SK-N-SH treated with all-trans-retinoic acid at 6 μM for 48 hours (cell line): Measurements from ENCODE around the gene SNX32.

Experiments used
- ATAC-seq: fragments of 200-7000 bp; cut with Tn5 transposase; 3 replicates; pipeline ENCODE4 v1.9.1; 2020; ENCODE audit warnings: mild to moderate bottlenecking, moderate library complexity
- ARNTL ChIP-seq: fragments of 450-650 bp; formaldehyde crosslinking; IDR thresholded peaks from 2 replicates; pipeline ENCODE4 v1.5.0; 2020; ENCODE audit warnings: low read depth, mild to moderate bottlenecking, moderate library complexity, borderline replicate concordance
- BACH2 ChIP-seq: fragments of 250-450 bp; sonication (Bioruptor Pico); IDR thresholded peaks from 2 replicates; pipeline ENCODE4 v1.9.0; 2021; ENCODE audit warnings: mild to moderate bottlenecking, borderline replicate concordance
- ISL1 ChIP-seq: fragments of 250-450 bp; sonication (Bioruptor Pico); IDR thresholded peaks from 2 replicates; pipeline ENCODE4 v2.1.2; 2022; ENCODE audit warnings: mild to moderate bottlenecking, moderate library complexity
- OSR1 ChIP-seq: fragments of 250-450 bp; sonication (Bioruptor Pico); IDR thresholded peaks from 2 replicates; pipeline ENCODE4 v1.8.0; 2022; ENCODE audit warnings: moderate library complexity, mild to moderate bottlenecking, inconsistent platforms
- PPARA ChIP-seq: fragments of 250-450 bp; sonication (Bioruptor Pico); IDR thresholded peaks from 2 replicates; pipeline ENCODE4 v1.5.0; 2020; ENCODE audit warnings: mild to moderate bottlenecking, borderline replicate concordance
- RARB ChIP-seq: fragments of 250-450 bp; sonication (Bioruptor Pico); IDR thresholded peaks from 2 replicates; pipeline ENCODE4 v1.8.0; 2021; ENCODE audit warnings: mild to moderate bottlenecking, moderate library complexity
- SNAI2 ChIP-seq: fragments of 250-450 bp; sonication (Bioruptor Pico); IDR thresholded peaks from 2 replicates; pipeline ENCODE4 v1.5.0; 2020; ENCODE audit warnings: mild to moderate bottlenecking, moderate library complexity
- TCF4 ChIP-seq: fragments of 250-450 bp; sonication (Bioruptor Pico); IDR thresholded peaks from 2 replicates; pipeline ENCODE4 v1.8.0; 2021; ENCODE audit warnings: mild to moderate bottlenecking, moderate library complexity, borderline replicate concordance
- TOX ChIP-seq: fragments of 250-450 bp; sonication (Bioruptor Pico); IDR thresholded peaks from 2 replicates; pipeline ENCODE4 v1.8.0; 2021; ENCODE audit warnings: mild to moderate bottlenecking, moderate library complexity, borderline replicate concordance
- ZC3H10 ChIP-seq: fragments of 250-450 bp; sonication (Bioruptor Pico); IDR thresholded peaks from 2 replicates; pipeline ENCODE4 v1.5.1; 2021; ENCODE audit warnings: mild to moderate bottlenecking, moderate library complexity
- ZFP3 ChIP-seq: fragments of 250-450 bp; sonication (Bioruptor Pico); IDR thresholded peaks from 2 replicates; pipeline ENCODE4 v1.5.0; 2020; ENCODE audit warnings: mild to moderate bottlenecking, moderate library complexity
- ZFP30 ChIP-seq: fragments of 450-650 bp; formaldehyde crosslinking; IDR thresholded peaks from 2 replicates; pipeline ENCODE4 v1.5.0; 2022; ENCODE audit warnings: mild to moderate bottlenecking, moderate library complexity
- ZNF565 ChIP-seq: fragments of 450-650 bp; formaldehyde crosslinking; conservative IDR thresholded peaks from 2 replicates; pipeline ENCODE4 v1.5.0; 2020; ENCODE audit warnings: low read depth, mild to moderate bottlenecking, moderate library complexity
- ZNF70 ChIP-seq: fragments of 450-650 bp; formaldehyde crosslinking; IDR thresholded peaks from 2 replicates; pipeline ENCODE4 v1.5.0; 2020; ENCODE audit warnings: mild to moderate bottlenecking, moderate library complexity
- ZNF8 ChIP-seq: fragments of 450-650 bp; formaldehyde crosslinking; IDR thresholded peaks from 2 replicates; pipeline ENCODE4 v1.5.0; 2020; ENCODE audit warnings: mild to moderate bottlenecking, moderate library complexity
- TF ChIP-seq, protein P1 (sequence below): fragments of 250-450 bp; sonication (Bioruptor Pico); IDR thresholded peaks from 2 replicates; pipeline ENCODE4 v1.8.0; 2020; ENCODE audit warnings: mild to moderate bottlenecking, moderate library complexity, borderline replicate concordance
- TF ChIP-seq, protein P2 (sequence below): fragments of 250-450 bp; sonication (Bioruptor Pico); IDR thresholded peaks from 2 replicates; pipeline ENCODE4 v1.5.1; 2021; ENCODE audit warnings: mild to moderate bottlenecking, moderate library complexity
- TF ChIP-seq, protein P3 (sequence below): fragments of 250-450 bp; sonication (Bioruptor Pico); IDR thresholded peaks from 2 replicates; pipeline ENCODE4 v1.5.1; 2020; ENCODE audit warnings: low read depth, mild to moderate bottlenecking, moderate library complexity
- TF ChIP-seq, protein P4 (sequence below): fragments of 250-450 bp; sonication (Bioruptor Pico); IDR thresholded peaks from 2 replicates; pipeline ENCODE4 v1.5.0; 2020; ENCODE audit warnings: mild to moderate bottlenecking, moderate library complexity
- TF ChIP-seq, protein P5 (sequence below): fragments of 250-450 bp; sonication (Bioruptor Pico); IDR thresholded peaks from 2 replicates; pipeline ENCODE4 v1.8.0; 2021; ENCODE audit warnings: low read depth, mild to moderate bottlenecking, moderate library complexity, borderline replicate concordance

Gene SNX32

DNA sequence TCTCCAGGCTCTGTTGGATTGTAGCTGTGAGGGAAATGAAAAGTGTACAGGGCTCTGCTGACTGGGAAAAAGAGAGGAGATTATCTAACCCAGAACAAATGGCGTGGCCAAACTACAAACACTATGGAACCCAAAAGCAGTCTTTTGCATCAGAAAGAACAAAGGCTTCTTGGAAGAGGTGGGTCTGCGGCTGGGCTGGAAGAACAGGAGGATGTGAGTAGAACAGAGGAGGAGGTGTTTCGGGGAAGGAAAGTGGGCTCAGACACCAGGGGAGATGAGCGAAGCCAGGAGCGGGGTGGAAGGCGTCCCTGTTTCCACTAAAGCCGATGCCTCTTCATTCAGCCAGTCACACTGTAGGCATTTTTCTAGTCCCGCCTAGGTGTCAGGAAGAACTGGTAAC is 34.9 kb upstream of the SNX32 start:
- no peak for ATAC-seq
- TF ChIP-seq ZNF70 (CRISPR knock-in tag) = no peak
- TF ChIP-seq, protein P1, sequence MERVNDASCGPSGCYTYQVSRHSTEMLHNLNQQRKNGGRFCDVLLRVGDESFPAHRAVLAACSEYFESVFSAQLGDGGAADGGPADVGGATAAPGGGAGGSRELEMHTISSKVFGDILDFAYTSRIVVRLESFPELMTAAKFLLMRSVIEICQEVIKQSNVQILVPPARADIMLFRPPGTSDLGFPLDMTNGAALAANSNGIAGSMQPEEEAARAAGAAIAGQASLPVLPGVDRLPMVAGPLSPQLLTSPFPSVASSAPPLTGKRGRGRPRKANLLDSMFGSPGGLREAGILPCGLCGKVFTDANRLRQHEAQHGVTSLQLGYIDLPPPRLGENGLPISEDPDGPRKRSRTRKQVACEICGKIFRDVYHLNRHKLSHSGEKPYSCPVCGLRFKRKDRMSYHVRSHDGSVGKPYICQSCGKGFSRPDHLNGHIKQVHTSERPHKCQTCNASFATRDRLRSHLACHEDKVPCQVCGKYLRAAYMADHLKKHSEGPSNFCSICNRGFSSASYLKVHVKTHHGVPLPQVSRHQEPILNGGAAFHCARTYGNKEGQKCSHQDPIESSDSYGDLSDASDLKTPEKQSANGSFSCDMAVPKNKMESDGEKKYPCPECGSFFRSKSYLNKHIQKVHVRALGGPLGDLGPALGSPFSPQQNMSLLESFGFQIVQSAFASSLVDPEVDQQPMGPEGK = no peak
- TF ChIP-seq TOX = no peak
- no peak for TF ChIP-seq ZFP3 (CRISPR knock-in tag)
- TF ChIP-seq ZNF565 (CRISPR knock-in tag) = no peak
- TF ChIP-seq, protein P2, sequence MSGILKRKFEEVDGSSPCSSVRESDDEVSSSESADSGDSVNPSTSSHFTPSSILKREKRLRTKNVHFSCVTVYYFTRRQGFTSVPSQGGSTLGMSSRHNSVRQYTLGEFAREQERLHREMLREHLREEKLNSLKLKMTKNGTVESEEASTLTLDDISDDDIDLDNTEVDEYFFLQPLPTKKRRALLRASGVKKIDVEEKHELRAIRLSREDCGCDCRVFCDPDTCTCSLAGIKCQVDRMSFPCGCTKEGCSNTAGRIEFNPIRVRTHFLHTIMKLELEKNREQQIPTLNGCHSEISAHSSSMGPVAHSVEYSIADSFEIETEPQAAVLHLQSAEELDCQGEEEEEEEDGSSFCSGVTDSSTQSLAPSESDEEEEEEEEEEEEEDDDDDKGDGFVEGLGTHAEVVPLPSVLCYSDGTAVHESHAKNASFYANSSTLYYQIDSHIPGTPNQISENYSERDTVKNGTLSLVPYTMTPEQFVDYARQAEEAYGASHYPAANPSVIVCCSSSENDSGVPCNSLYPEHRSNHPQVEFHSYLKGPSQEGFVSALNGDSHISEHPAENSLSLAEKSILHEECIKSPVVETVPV (CRISPR knock-in tag) = no peak
- no peak for TF ChIP-seq ZC3H10 (CRISPR knock-in tag)
- TF ChIP-seq, protein P3, sequence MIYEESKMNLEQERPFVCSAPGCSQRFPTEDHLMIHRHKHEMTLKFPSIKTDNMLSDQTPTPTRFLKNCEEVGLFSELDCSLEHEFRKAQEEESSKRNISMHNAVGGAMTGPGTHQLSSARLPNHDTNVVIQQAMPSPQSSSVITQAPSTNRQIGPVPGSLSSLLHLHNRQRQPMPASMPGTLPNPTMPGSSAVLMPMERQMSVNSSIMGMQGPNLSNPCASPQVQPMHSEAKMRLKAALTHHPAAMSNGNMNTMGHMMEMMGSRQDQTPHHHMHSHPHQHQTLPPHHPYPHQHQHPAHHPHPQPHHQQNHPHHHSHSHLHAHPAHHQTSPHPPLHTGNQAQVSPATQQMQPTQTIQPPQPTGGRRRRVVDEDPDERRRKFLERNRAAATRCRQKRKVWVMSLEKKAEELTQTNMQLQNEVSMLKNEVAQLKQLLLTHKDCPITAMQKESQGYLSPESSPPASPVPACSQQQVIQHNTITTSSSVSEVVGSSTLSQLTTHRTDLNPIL (CRISPR knock-in tag) = no peak
- TF ChIP-seq BACH2 = no peak
- TF ChIP-seq, protein P4, sequence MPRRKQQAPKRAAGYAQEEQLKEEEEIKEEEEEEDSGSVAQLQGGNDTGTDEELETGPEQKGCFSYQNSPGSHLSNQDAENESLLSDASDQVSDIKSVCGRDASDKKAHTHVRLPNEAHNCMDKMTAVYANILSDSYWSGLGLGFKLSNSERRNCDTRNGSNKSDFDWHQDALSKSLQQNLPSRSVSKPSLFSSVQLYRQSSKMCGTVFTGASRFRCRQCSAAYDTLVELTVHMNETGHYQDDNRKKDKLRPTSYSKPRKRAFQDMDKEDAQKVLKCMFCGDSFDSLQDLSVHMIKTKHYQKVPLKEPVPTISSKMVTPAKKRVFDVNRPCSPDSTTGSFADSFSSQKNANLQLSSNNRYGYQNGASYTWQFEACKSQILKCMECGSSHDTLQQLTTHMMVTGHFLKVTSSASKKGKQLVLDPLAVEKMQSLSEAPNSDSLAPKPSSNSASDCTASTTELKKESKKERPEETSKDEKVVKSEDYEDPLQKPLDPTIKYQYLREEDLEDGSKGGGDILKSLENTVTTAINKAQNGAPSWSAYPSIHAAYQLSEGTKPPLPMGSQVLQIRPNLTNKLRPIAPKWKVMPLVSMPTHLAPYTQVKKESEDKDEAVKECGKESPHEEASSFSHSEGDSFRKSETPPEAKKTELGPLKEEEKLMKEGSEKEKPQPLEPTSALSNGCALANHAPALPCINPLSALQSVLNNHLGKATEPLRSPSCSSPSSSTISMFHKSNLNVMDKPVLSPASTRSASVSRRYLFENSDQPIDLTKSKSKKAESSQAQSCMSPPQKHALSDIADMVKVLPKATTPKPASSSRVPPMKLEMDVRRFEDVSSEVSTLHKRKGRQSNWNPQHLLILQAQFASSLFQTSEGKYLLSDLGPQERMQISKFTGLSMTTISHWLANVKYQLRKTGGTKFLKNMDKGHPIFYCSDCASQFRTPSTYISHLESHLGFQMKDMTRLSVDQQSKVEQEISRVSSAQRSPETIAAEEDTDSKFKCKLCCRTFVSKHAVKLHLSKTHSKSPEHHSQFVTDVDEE = no peak
- TF ChIP-seq RARB (CRISPR knock-in tag) = no peak
- no peak for TF ChIP-seq TCF4 (CRISPR knock-in tag)
- no peak for TF ChIP-seq ISL1 (CRISPR knock-in tag)
- no peak for TF ChIP-seq ARNTL (CRISPR knock-in tag)
- TF ChIP-seq, protein P5, sequence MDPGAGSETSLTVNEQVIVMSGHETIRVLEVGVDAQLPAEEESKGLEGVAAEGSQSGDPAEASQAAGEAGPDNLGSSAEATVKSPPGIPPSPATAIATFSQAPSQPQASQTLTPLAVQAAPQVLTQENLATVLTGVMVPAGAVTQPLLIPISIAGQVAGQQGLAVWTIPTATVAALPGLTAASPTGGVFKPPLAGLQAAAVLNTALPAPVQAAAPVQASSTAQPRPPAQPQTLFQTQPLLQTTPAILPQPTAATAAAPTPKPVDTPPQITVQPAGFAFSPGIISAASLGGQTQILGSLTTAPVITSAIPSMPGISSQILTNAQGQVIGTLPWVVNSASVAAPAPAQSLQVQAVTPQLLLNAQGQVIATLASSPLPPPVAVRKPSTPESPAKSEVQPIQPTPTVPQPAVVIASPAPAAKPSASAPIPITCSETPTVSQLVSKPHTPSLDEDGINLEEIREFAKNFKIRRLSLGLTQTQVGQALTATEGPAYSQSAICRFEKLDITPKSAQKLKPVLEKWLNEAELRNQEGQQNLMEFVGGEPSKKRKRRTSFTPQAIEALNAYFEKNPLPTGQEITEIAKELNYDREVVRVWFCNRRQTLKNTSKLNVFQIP (CRISPR knock-in tag) = no peak
- no peak for TF ChIP-seq ZNF8
- no peak for TF ChIP-seq OSR1 (CRISPR knock-in tag)
- no peak for TF ChIP-seq ZFP30 (CRISPR knock-in tag)
- no peak for TF ChIP-seq SNAI2 (CRISPR knock-in tag)
- TF ChIP-seq PPARA (CRISPR knock-in tag) = no peak

DNA sequence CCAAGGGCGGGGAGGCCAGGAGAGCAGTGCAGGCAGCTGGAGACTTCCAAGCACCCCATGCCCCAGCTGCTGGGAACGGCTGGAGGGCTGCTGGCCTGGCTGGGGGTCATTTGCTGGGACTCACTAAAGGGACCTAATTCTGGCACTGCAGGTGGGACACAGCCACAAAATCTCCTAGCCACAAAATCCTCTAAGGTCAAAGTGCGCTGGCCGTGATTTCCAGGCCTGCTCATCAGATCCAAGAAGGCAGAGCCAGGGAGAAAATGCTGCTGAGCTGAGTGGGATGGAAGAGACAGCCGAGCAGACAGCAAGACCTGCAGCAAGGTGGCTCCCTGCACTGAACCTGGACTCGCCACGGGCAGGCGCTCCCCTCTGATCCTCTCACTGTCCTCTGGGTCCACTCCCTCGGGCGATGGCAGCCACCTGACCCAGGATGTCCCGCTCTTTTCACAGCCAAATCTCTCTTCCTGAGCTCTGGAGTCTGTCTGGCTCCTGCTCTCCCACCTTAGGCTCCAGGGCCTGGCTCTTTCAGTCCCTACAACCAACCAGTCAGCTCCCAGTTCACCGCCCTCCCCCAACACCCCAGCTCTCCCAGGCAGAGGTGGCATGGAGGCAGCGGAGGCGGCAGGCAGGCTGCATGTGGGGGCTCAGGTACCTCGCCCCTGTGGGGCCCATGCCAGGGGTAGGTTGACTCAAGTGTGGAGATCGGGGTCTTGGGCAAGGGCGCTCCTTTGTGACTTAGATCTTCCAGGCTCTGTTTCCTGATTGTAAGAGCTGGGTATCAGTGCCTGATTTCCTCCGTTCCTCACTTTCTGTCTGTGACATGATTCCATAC is 32.4 kb upstream of the SNX32 start:
- no peak for ATAC-seq
- TF ChIP-seq, protein P1 = no peak
- TF ChIP-seq ZNF565 (CRISPR knock-in tag) = no peak
- TF ChIP-seq ZC3H10 (CRISPR knock-in tag) = no peak
- TF ChIP-seq, protein P4 = no peak
- TF ChIP-seq RARB (CRISPR knock-in tag) = no peak
- TF ChIP-seq, protein P3 (CRISPR knock-in tag) = no peak
- TF ChIP-seq BACH2 = no peak
- no peak for TF ChIP-seq PPARA (CRISPR knock-in tag)
- no peak for TF ChIP-seq ZNF8
- TF ChIP-seq, protein P5 (CRISPR knock-in tag) = no peak
